CD14-positive monocyte (primary cell): ENCODE measurements around the gene TNFSF9. TPM values are rescaled to one million over a fixed set of nuclear protein-coding genes. Genes with fewer than 3 reads are reported as not detected.

Experiments
- DNase-seq, 3 donors: peaks; one replicate each; pipeline ENCODE4 v3.0.0-alpha.2; 2011 to 2022
- H2AFZ ChIP-seq: 2 replicates; pipeline ENCODE4 v1.6.0; 2012; ENCODE audit warnings: mild to moderate bottlenecking, low read depth, low read length, inconsistent platforms; ENCODE audit not compliant: insufficient read depth, poor library complexity, severe bottlenecking
- H3K27ac ChIP-seq, 2 donors: 1 replicate in 1 of 2; 2 replicates in 1 of 2; pipeline ENCODE4 v1.5.1; 2012 to 2013; ENCODE audit warnings: low read length in 2 of 2, control low read depth in 1 of 2, inconsistent platforms in 1 of 2, low read depth in 1 of 2, mild to moderate bottlenecking in 1 of 2
- H3K27me3 ChIP-seq, 2 donors: one replicate each; pipeline versions ENCODE4 v1.6.0 to v1.6.1; 2011 to 2013; ENCODE audit warnings: low read length in 2 of 2; ENCODE audit not compliant: control insufficient read depth in 2 of 2, insufficient read depth in 2 of 2
- H3K36me3 ChIP-seq, 2 donors: replicated peaks in 1 of 2; 1 replicate in 1 of 2; 2 replicates in 1 of 2; pipeline versions ENCODE4 v1.5.1 to v1.6.1; 2012 to 2013; ENCODE audit warnings: low read length in 2 of 2, control low read depth in 1 of 2, inconsistent platforms in 1 of 2, mild to moderate bottlenecking in 1 of 2; ENCODE audit not compliant: insufficient read depth in 2 of 2, control insufficient read depth in 1 of 2
- H3K4me1 ChIP-seq, 2 donors: 1 replicate in 1 of 2; 2 replicates in 1 of 2; pipeline versions ENCODE4 v1.5.1 to v1.6.1; 2012 to 2013; ENCODE audit warnings: low read length in 2 of 2, control low read depth in 1 of 2, inconsistent platforms in 1 of 2, mild to moderate bottlenecking in 1 of 2, moderate library complexity in 1 of 2; ENCODE audit not compliant: insufficient read depth in 2 of 2, control insufficient read depth in 1 of 2
- H3K4me2 ChIP-seq: replicated peaks from 2 replicates; pipeline ENCODE3; 2012; ENCODE audit warnings: low read length, moderate library complexity, mild to moderate bottlenecking; ENCODE audit not compliant: poor library complexity, severe bottlenecking; ENCODE audit errors: extremely low read depth
- H3K4me3 ChIP-seq, 3 experiments: fragments of 200-600 bp in 1 of 3; sonication (generic) in 1 of 3; replicated peaks in 1 of 3; 1 replicate in 2 of 3; 2 replicates in 1 of 3; pipeline ENCODE4 v1.5.1; 2011 to 2013; ENCODE audit warnings: low read length in 3 of 3, mild to moderate bottlenecking in 3 of 3, control low read depth in 2 of 3, low read depth in 2 of 3, inconsistent platforms in 1 of 3, moderate library complexity in 1 of 3
- H3K79me2 ChIP-seq: 2 replicates; pipeline ENCODE4 v1.6.0; 2012; ENCODE audit warnings: mild to moderate bottlenecking, control low read depth, inconsistent platforms, low read length, moderate library complexity; ENCODE audit not compliant: insufficient read depth
- H3K9ac ChIP-seq: 2 replicates; pipeline ENCODE4 v1.6.0; 2017; ENCODE audit warnings: low read length, mild to moderate bottlenecking; ENCODE audit not compliant: insufficient read depth, poor library complexity, severe bottlenecking
- H3K9me3 ChIP-seq, 2 donors: replicated peaks in 1 of 2; 1 replicate in 1 of 2; 2 replicates in 1 of 2; pipeline versions ENCODE4 v1.5.1 to v1.6.1; 2012 to 2013; ENCODE audit warnings: low read length in 2 of 2, control low read depth in 1 of 2; ENCODE audit not compliant: control insufficient read depth in 1 of 2, insufficient read depth in 1 of 2
- H4K20me1 ChIP-seq: 2 replicates; pipeline ENCODE4 v1.6.0; 2012; ENCODE audit warnings: mild to moderate bottlenecking, low read length, control low read depth, moderate library complexity; ENCODE audit not compliant: insufficient read depth
- H3K27ac Mint-ChIP-seq, 7 donors: one replicate each; pipeline ENCODE4 v1.8.0; 2020; ENCODE audit warnings: mild to moderate bottlenecking in 7 of 7, mixed read lengths in 7 of 7, moderate library complexity in 6 of 7, inconsistent platforms in 2 of 7
- H3K27me3 Mint-ChIP-seq, 3 donors: one replicate each; pipeline ENCODE4 v1.8.0; 2021 to 2022; ENCODE audit warnings: low read depth in 3 of 3, mild to moderate bottlenecking in 3 of 3, mixed read lengths in 3 of 3, moderate library complexity in 3 of 3, inconsistent platforms in 1 of 3
- H3K36me3 Mint-ChIP-seq, 2 donors: one replicate each; pipeline ENCODE4 v1.8.0; 2020; ENCODE audit warnings: mixed read lengths in 2 of 2, inconsistent platforms in 1 of 2, mild to moderate bottlenecking in 1 of 2
- H3K4me1 Mint-ChIP-seq: one replicate; pipeline ENCODE4 v1.8.0; 2020; ENCODE audit warnings: mild to moderate bottlenecking, mixed read lengths
- H3K4me3 Mint-ChIP-seq, 2 donors: one replicate each; pipeline ENCODE4 v1.8.0; 2020; ENCODE audit warnings: mild to moderate bottlenecking in 2 of 2, mixed read lengths in 2 of 2, moderate library complexity in 1 of 2
- H3K9me3 Mint-ChIP-seq, 7 donors: one replicate each; pipeline ENCODE4 v1.8.0; 2020 to 2022; ENCODE audit warnings: mixed read lengths in 7 of 7, mild to moderate bottlenecking in 6 of 7, moderate library complexity in 6 of 7, inconsistent platforms in 2 of 7
- CTCF ChIP-seq: fragments of 200-600 bp; IDR thresholded peaks from one replicate; pipeline ENCODE4 v1.8.0; 2022; ENCODE audit warnings: antibody characterized with exemption, mild to moderate bottlenecking
- WGBS: methylation state at CpG from one replicate; pipeline ENCODE4 v1.1.5; 2013; ENCODE audit warnings: missing lambda C conversion rate; ENCODE audit not compliant: insufficient coverage; 5-methylcytosine and 5-hydroxymethylcytosine counted together
- intact Hi-C, 2 donors: fragments of 100-400 bp; cut with micrococcal nuclease; formaldehyde crosslinking; loops; one replicate each; pipeline versions ENCODE4 v1.15.0 to v1.15.1; 2023
- polyA plus RNA-seq, 3 donors: library from polyadenylated mRNA; depleted of rRNA in 1 of 3; unstranded in 2 of 3; stranded (reverse) in 1 of 3; fragments of 300-500 nt in 2 of 3; fragments of >200 nt in 1 of 3; fragmentation: Illumina TruSeq in 2 of 3; gene quantifications; 1 replicate in 2 of 3; 2 replicates in 1 of 3; pipeline ENCODE4 v1.2.3, GENCODE V29; 2012 to 2021

The TNFSF9 gene
- polyA plus RNA-seq, 3 donors, result 3.7 to 4.9 (median 4.3) TPM

- Mint-ChIP-seq H3K27ac (no peak overlapping the region), H3K4me1 (peaks cover 46% of the 10 kb centered on the region), H3K27me3 (peaks cover 29 to 43% (median 33%) of the 10 kb centered on the region in 3 donors), H3K36me3 (peaks cover 0 to 4% of the 10 kb centered on the region in 2 donors), H3K9me3 (peaks cover 0 to 17% (median 4%) of the 10 kb centered on the region in 7 donors), H3K4me3 (no peak overlapping the region)
- Histone ChIP-seq H3K27me3 (peaks cover 2 to 14% of the 10 kb centered on the region in 2 donors), H3K9me3 (peaks cover 0 to 8% of the 10 kb centered on the region in 2 donors), H3K36me3 (no peaks in the 10 kb centered on the region), H3K9ac (no peak overlapping the region), H3K4me1 (peaks cover 43 to 50% of the 10 kb centered on the region in 2 donors), H2AFZ (no peak overlapping the region), H3K4me2 (no peak overlapping the region), H3K4me3 (no peak overlapping the region), H3K79me2 (no peaks in the 10 kb centered on the region), H4K20me1 (no peaks in the 10 kb centered on the region), H3K27ac (no peak overlapping the region)
- no peak for DNase-seq
- 94% methylated on average over 37 of the region's 40 CpGs for WGBS
- no peak for TF ChIP-seq CTCF
- intact Hi-C loops, result loop anchor here (5.0 kb wide), 1 partner anchor 43 kb away; no protein-coding TSS in a partner anchor
These were observed 3.7 kb downstream of the TNFSF9 start for GRCh38 chr19:6534451-6535093.

- intact Hi-C loops, result no loop called here
- H3K36me3 Mint-ChIP-seq, result peaks cover 0 to 4% of the 10 kb centered on the region in 2 donors
- Histone ChIP-seq H3K4me1 (peaks cover 32 to 39% of the 10 kb centered on the region in 2 donors), H3K4me3 (no peak overlapping the region), H3K9me3 (peaks cover 0 to 8% of the 10 kb centered on the region in 2 donors), H2AFZ (no peak overlapping the region), H3K9ac (no peak overlapping the region), H3K36me3 (no peaks in the 10 kb centered on the region), H3K27me3 (peaks cover 0 to 12% of the 10 kb centered on the region in 2 donors), H4K20me1 (no peaks in the 10 kb centered on the region), H3K4me2 (no peak overlapping the region), H3K79me2 (no peaks in the 10 kb centered on the region), H3K27ac (no peak overlapping the region)
- no peak for DNase-seq
- 83% methylated on average over 2 of the region's 10 CpGs for WGBS
- peaks cover 20 to 36% (median 23%) of the 10 kb centered on the region in 3 donors for H3K27me3 Mint-ChIP-seq
- H3K4me1 Mint-ChIP-seq, result peaks cover 35% of the 10 kb centered on the region
- peak overlapping the region in 3 of 7 donors; percentile 18 to 46 (median 46) for H3K27ac Mint-ChIP-seq
- no peak overlapping the region for H3K4me3 Mint-ChIP-seq
- H3K9me3 Mint-ChIP-seq, result peaks cover 0 to 17% (median 4%) of the 10 kb centered on the region in 7 donors
- no peak for TF ChIP-seq CTCF
These were observed 4.8 kb downstream of the TNFSF9 start for GRCh38 chr19:6535558-6536137.
